PFSK-1 (cell line): ENCODE data around the gene EIF2AK3.

Source experiments
- POLR2AphosphoS5 ChIP-seq: IDR thresholded peaks from 2 replicates; pipeline ENCODE4 v1.6.1; 2012; ENCODE audit warnings: low read depth, mild to moderate bottlenecking, control low read depth, low read length, moderate library complexity
- TF ChIP-seq, protein P1 (sequence below), 2 experiments: IDR thresholded peaks; 2 replicates each; pipeline versions ENCODE4 v1.6.1 to v1.8.0; 2011 to 2012; ENCODE audit warnings: low read depth in 2 of 2, low read length in 2 of 2, control low read depth in 1 of 2, inconsistent platforms in 1 of 2, mild to moderate bottlenecking in 1 of 2, moderate library complexity in 1 of 2; ENCODE audit not compliant: insufficient read depth in 1 of 2

DNA sequence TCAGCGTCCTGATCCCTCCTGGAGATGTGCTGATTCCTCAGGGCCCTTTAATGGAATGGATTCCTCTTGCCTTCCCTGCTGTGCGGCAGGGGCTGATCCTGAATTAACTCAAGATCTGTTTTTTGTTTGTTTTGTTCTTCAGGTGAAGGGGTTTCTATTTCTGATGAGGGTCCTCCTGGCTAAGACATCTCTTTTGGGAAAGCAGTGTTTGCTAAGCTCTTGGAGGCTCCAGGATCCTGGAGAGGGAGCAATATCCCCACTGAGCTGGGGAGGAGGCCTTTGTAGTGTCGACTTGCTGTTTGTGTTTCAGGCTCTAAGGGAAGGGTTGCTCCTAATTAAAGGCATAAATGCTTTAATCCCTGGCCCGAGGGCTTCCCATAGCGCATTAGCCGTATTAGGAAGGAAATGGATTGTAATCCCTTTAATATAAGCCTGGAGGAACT, 109.5 kb downstream of the EIF2AK3 start:
- TF ChIP-seq POLR2AphosphoS5, result no peak
- TF ChIP-seq, protein P1, sequence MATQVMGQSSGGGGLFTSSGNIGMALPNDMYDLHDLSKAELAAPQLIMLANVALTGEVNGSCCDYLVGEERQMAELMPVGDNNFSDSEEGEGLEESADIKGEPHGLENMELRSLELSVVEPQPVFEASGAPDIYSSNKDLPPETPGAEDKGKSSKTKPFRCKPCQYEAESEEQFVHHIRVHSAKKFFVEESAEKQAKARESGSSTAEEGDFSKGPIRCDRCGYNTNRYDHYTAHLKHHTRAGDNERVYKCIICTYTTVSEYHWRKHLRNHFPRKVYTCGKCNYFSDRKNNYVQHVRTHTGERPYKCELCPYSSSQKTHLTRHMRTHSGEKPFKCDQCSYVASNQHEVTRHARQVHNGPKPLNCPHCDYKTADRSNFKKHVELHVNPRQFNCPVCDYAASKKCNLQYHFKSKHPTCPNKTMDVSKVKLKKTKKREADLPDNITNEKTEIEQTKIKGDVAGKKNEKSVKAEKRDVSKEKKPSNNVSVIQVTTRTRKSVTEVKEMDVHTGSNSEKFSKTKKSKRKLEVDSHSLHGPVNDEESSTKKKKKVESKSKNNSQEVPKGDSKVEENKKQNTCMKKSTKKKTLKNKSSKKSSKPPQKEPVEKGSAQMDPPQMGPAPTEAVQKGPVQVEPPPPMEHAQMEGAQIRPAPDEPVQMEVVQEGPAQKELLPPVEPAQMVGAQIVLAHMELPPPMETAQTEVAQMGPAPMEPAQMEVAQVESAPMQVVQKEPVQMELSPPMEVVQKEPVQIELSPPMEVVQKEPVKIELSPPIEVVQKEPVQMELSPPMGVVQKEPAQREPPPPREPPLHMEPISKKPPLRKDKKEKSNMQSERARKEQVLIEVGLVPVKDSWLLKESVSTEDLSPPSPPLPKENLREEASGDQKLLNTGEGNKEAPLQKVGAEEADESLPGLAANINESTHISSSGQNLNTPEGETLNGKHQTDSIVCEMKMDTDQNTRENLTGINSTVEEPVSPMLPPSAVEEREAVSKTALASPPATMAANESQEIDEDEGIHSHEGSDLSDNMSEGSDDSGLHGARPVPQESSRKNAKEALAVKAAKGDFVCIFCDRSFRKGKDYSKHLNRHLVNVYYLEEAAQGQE (IDR thresholded peaks at IDR 0.05; ENCODE audit: insufficient read depth in 1 of 2, low read depth in 2 of 2, low read length in 2 of 2), result no peak
